Measurements from ENCODE around the gene TNC.

DNA sequence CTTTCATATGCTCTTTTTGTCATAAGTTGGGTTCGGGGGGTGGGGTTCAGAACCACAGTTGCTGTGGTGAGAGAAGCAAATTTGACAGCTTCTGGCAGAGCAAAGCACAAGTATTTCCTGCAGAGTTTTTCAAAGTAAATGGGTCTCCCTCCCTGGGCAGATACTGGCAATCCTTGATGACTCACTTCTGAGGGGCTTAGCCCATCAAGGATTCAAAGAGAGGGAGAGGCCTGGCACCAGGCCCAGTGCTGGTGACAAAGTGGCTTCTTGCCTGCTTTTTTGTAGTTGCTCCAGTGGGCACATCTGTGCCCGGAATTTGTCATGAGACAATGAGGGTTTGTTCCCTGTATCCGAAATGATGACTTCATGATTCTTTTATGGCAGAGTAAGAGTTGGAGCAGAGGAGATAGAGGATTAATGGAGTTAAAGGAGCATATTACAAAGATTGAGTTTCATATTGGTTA is 46.6 kb upstream of the TNC start:
- TF ChIP-seq CTCF (IDR thresholded peaks at IDR 0.05) = no peak
- TF ChIP-seq POLR2A (IDR thresholded peaks at IDR 0.05) = no peak

Measured in right lobe of liver (tissue), 4 donors.